Transverse colon (tissue), 4 donors: ENCODE results near the gene TRMU. TPM values are rescaled to one million over a fixed set of nuclear protein-coding genes. Genes with fewer than 3 reads are reported as not detected.

Experiments
- DNase-seq: peaks from one replicate; pipeline ENCODE4 v3.0.0-alpha.2; 2019
- H3K27ac ChIP-seq, 4 donors: fragments of 200-600 bp; sonication (generic); 2 replicates each; pipeline ENCODE4 v1.5.1; 2016 to 2018; ENCODE audit warnings: inconsistent platforms in 4 of 4
- H3K27me3 ChIP-seq: fragments of 200-600 bp; sonication (generic); 2 replicates; pipeline ENCODE4 v1.5.1; 2017; ENCODE audit warnings: inconsistent platforms
- H3K36me3 ChIP-seq, 4 donors: fragments of 200-600 bp; sonication (generic); 2 replicates each; pipeline ENCODE4 v1.5.1; 2017 to 2019; ENCODE audit warnings: inconsistent platforms in 4 of 4
- H3K4me1 ChIP-seq, 4 donors: fragments of 200-600 bp; sonication (generic); 2 replicates each; pipeline ENCODE4 v1.5.1; 2017 to 2020; ENCODE audit warnings: inconsistent platforms in 4 of 4
- H3K4me3 ChIP-seq, 4 donors: fragments of 200-600 bp; sonication (generic); 1 replicate in 1 of 4; 2 replicates in 3 of 4; pipeline versions ENCODE4 v1.5.1 to v1.6.1; 2017 to 2019; ENCODE audit warnings: inconsistent platforms in 4 of 4
- H3K9me3 ChIP-seq, 2 donors: fragments of 200-600 bp; sonication (generic); 2 replicates each; pipeline ENCODE4 v1.5.1; 2017 to 2019; ENCODE audit warnings: inconsistent platforms in 2 of 2
- EP300 ChIP-seq: sonication (generic); formaldehyde crosslinking; IDR thresholded peaks from one replicate; pipeline ENCODE4 v1.6.1; 2017; ENCODE audit warnings: antibody characterized with exemption, low read depth
- POLR2A ChIP-seq: fragments of 450-650 bp; IDR thresholded peaks from one replicate; pipeline ENCODE4 v1.6.1; 2016; ENCODE audit warnings: antibody characterized with exemption, mild to moderate bottlenecking, moderate library complexity
- POLR2AphosphoS5 ChIP-seq, 3 donors: sonication (generic); formaldehyde crosslinking; IDR thresholded peaks; one replicate each; pipeline ENCODE4 v1.6.1; 2016; ENCODE audit warnings: antibody characterized with exemption in 3 of 3
- WGBS, 2 donors: methylation state at CpG; one replicate each; pipeline ENCODE4 v1.1.5; 2018; ENCODE audit warnings: low coverage in 1 of 2; 5-methylcytosine and 5-hydroxymethylcytosine counted together
- in situ Hi-C, 4 donors: fragments of 200-750 bp; cut with MboI; loops; one replicate each; pipeline versions ENCODE4 v1.15.0 to v1.15.1; 2017; ENCODE audit warnings: low sequenced_read_pairs in 3 of 4, low pct_ligation_motif_present in 1 of 4, low pct_unique_long_range_greater_than_20kb in 1 of 4
- intact Hi-C: fragments of 100-400 bp; cut with DNase I; formaldehyde crosslinking; loops from one replicate; pipeline ENCODE4 v1.15.1; 2023; ENCODE audit warnings: low total_unique reads
- total RNA-seq, 4 donors: library from RNA; depleted of rRNA; stranded (reverse); fragments of >200 nt; gene quantifications; one replicate each; pipeline ENCODE4 v1.1.0, GENCODE V29; 2016
- TF ChIP-seq, protein P1 (sequence below), 5 experiments: fragments of 200-600 bp in 3 of 5; fragments of 450-650 bp in 2 of 5; sonication (generic) in 3 of 5; IDR thresholded peaks; 1 replicate in 2 of 5; 2 replicates in 3 of 5; pipeline ENCODE4 v1.5.1; 2016 to 2017; ENCODE audit warnings: antibody characterized with exemption in 5 of 5, inconsistent platforms in 3 of 5, mild to moderate bottlenecking in 2 of 5, moderate library complexity in 1 of 5

Gene TRMU, protein sequence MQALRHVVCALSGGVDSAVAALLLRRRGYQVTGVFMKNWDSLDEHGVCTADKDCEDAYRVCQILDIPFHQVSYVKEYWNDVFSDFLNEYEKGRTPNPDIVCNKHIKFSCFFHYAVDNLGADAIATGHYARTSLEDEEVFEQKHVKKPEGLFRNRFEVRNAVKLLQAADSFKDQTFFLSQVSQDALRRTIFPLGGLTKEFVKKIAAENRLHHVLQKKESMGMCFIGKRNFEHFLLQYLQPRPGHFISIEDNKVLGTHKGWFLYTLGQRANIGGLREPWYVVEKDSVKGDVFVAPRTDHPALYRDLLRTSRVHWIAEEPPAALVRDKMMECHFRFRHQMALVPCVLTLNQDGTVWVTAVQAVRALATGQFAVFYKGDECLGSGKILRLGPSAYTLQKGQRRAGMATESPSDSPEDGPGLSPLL
- 10 to 100 TPM; 33.7 to 90.0 (median 38.5) TPM for total RNA-seq

DNA sequence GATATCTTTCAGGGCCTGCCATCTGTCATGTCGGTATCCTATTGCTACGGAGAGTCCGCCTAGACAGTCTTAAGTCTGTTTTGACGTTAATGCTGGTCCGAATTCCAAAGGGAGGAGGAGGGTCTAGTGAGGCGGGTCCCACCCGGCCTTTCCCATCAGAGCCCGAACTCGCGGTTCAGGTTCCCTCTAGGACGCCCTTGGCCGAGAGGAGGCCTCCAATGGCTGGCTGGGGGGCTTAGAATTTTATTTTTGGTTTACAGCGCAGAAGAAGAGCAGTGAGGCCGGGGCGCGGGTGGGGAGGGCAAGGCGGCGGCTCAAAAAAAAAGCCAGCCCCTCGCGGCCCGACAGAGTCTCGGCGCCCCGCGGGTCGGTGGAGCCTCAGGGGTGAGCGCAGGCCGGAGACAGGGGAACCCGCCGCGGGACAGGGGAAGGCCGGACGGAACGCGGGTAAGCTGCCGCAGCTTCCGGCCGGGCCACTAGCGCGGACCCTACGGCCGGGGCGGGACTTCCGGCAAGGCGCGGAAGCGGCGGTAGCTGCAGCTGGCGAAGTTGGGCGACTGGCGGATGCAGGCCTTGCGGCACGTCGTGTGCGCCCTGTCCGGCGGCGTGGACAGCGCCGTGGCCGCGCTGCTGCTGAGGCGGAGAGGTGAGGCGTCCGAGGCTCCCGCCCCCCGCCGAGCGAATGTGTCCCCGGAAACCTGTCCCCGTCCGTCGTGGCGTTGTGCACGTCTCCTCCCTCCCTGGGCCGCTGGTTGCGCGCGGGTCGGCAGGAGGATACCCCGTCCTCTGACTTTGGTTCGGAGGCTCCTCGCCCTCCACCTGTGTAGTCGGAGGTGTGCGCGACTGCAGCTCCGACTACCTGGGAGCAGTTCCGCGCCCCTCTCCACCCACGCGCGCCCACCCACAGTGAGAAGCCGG is at the start of gene TRMU:
Gene TRMU, plus strand, starts transcription at position 514 of the 918 bp plus-strand sequence. Its CDS starts 51 bp downstream, at position 565.
- Histone ChIP-seq H3K4me1 (peaks cover 7 to 15% (median 10%) of the 10 kb centered on the region in 4 donors), H3K9me3 (no peaks in the 10 kb centered on the region), H3K4me3 (peak within 1 kb of the TSS; percentile 72 to 93 (median 82)), H3K27ac (peak within 1 kb of the TSS; percentile 84 to 92 (median 90)), H3K36me3 (peaks cover 0 to 19% (median 7%) of the 10 kb centered on the region in 4 donors), H3K27me3 (no peaks in the 10 kb centered on the region)
- intact Hi-C loops (no loop called here), in situ Hi-C loops (no loop called here)
- TF ChIP-seq, protein P1, sequence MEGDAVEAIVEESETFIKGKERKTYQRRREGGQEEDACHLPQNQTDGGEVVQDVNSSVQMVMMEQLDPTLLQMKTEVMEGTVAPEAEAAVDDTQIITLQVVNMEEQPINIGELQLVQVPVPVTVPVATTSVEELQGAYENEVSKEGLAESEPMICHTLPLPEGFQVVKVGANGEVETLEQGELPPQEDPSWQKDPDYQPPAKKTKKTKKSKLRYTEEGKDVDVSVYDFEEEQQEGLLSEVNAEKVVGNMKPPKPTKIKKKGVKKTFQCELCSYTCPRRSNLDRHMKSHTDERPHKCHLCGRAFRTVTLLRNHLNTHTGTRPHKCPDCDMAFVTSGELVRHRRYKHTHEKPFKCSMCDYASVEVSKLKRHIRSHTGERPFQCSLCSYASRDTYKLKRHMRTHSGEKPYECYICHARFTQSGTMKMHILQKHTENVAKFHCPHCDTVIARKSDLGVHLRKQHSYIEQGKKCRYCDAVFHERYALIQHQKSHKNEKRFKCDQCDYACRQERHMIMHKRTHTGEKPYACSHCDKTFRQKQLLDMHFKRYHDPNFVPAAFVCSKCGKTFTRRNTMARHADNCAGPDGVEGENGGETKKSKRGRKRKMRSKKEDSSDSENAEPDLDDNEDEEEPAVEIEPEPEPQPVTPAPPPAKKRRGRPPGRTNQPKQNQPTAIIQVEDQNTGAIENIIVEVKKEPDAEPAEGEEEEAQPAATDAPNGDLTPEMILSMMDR (IDR thresholded peaks at IDR 0.05) = peak in 1 of 5 experiments; percentile 6
- peak; percentile 73 to 91 (median 84) for TF ChIP-seq POLR2AphosphoS5 (IDR thresholded peaks at IDR 0.05)
- TF ChIP-seq POLR2A = peak; percentile 76
- TF ChIP-seq EP300 = no peak
- DNase-seq = peak; percentile 88
- 0 to 2% methylated on average over 3 to 69 of the region's 93 CpGs for whole genome bisulfite sequencing, 2 donors

DNA sequence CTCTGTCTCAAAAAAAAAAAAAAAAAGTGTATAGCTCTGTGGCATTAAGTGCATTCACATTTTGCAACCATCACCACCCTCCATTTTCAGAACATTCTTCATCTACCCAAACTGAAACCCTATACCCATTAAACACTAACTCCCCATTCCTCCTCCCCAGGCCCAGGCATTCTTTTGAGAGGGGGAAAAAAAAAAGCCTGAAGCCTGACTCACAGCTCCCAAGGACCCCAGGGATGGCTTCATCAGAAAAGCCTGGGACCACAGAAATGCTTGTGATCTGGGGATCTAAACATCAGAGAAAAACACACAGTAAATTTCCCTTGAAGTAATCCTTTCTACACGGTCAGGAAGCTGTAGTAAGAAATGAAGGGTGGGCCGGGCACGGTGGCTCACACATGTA is 49.5 kb upstream of the TRMU start:
- intact Hi-C loops (no loop called here), in situ Hi-C loops (no loop called here)
- H3K36me3 ChIP-seq = peaks cover 0 to 43% (median 13%) of the 10 kb centered on the region in 4 donors
- no peaks in the 10 kb centered on the region for H3K9me3 ChIP-seq
- no peak overlapping the region for H3K4me3 ChIP-seq
- no peak for DNase-seq
- peaks cover 0 to 5% (median 0%) of the 10 kb centered on the region in 4 donors for H3K4me1 ChIP-seq
- no peak overlapping the region for H3K27ac ChIP-seq
- no peaks in the 10 kb centered on the region for H3K27me3 ChIP-seq
- 89 to 96% methylated on average over 3 of the region's 3 CpGs for WGBS, 2 donors
- no peak for TF ChIP-seq POLR2AphosphoS5 (IDR thresholded peaks at IDR 0.05)
- TF ChIP-seq, protein P1 (IDR thresholded peaks at IDR 0.05) = no peak

DNA sequence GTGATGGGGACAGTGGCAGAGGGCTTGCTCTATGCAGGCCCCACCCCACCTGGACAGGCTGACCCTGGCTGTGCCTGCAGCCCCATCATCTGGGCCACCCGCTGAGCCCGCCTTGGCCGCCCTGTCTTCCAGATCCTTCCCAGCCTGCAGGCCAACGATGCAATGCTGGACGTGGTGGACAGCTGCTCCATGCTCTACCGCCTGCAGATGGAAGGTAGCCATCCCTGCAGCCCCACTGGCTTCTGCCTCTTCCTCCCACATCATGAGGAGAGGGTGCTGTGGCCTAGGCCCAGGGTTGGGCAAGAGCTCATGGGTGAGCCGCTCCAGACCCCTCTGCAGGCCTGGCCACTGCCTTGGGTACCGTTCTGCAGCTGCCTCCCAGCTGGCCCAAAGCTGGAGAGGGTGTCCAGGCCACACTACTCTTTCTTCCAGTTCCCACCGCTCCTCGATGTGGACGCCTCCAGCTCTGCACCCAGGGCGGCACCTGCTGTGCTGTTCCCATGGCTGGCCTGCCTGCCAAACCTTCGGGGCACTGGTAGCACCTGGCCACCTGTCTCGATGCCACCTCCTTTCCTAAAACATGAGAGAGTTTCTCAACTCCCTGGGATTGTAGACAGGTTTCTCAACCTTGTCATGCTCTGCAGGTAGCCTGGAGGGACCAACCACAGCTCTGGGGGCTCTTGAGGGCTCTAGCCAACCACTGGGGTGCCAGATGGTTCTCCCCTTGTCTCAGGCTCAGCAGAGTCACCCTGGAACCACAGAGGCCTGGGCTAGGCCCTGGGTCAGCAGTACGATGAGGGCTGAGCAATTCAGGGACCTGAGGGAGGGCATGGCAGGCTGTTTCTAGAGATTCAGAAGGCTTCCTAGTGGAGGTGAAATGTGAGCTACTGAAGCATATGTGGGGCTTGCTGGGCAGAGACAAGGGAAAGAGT is 48.3 kb upstream of the TRMU start:
- peaks cover 0 to 5% (median 0%) of the 10 kb centered on the region in 4 donors for H3K4me1 ChIP-seq
- 90 to 92% methylated on average over 2 to 13 of the region's 15 CpGs for WGBS, 2 donors
- TF ChIP-seq POLR2A (no peak), POLR2AphosphoS5 (IDR thresholded peaks at IDR 0.05) (no peak), EP300 (no peak)
- TF ChIP-seq, protein P1 (IDR thresholded peaks at IDR 0.05) = no peak
- H3K9me3 ChIP-seq = no peaks in the 10 kb centered on the region
- peak overlapping the region; percentile 41 to 59 (median 53) for H3K27ac ChIP-seq
- in situ Hi-C loops (no loop called here), intact Hi-C loops (no loop called here)
- H3K36me3 ChIP-seq = peaks cover 0 to 42% (median 15%) of the 10 kb centered on the region in 4 donors
- DNase-seq = no peak
- peak overlapping the region in 1 of 4 donors; percentile 28 for H3K4me3 ChIP-seq
- no peaks in the 10 kb centered on the region for H3K27me3 ChIP-seq
